HG02870 (cell line): ENCODE measurements around the gene NDUFB2.
"Not testable (repeated sequence)": the region's sequence is repeated elsewhere in the genome, so short reads cannot be mapped to it uniquely, and the experiment has no call there.

Experiments
- ATAC-seq: cut with Tn5 transposase; IDR thresholded peaks from one replicate; pipeline ENCODE4 v1.9.1; 2021; ENCODE audit warnings: mild to moderate bottlenecking, moderate library complexity; ENCODE audit not compliant: unreplicated experiment

Gene NDUFB2

GRCh38 chr7:140732416-140732815 is 35.9 kb downstream of the NDUFB2 start:
- no peak for ATAC-seq

- no peak for ATAC-seq
Observed at GRCh38 chr7:140734096-140734495, 37.6 kb downstream of the NDUFB2 start.

GRCh38 chr7:140734729-140735128 is 38.2 kb downstream of the NDUFB2 start:
- ATAC-seq = no peak

GRCh38 chr7:140738280-140738679 is 41.8 kb downstream of the NDUFB2 start:
- ATAC-seq = no peak

- not testable (repeated sequence) for ATAC-seq
Observed at GRCh38 chr7:140743255-140743654, 46.7 kb downstream of the NDUFB2 start.

- no peak for ATAC-seq
Observed at GRCh38 chr7:140744005-140744404, 47.5 kb downstream of the NDUFB2 start.

- no peak for ATAC-seq
Observed at GRCh38 chr7:140745266-140746058, 49.0 kb downstream of the NDUFB2 start.

- ATAC-seq = no peak
Observed at GRCh38 chr7:140746751-140747150, 50.2 kb downstream of the NDUFB2 start.

GRCh38 chr7:140752533-140752932 is 56.0 kb downstream of the NDUFB2 start:
- no peak for ATAC-seq

- ATAC-seq = no peak
Observed at GRCh38 chr7:140754506-140754905, 58.0 kb downstream of the NDUFB2 start.
